GM18907 (cell line): ENCODE data around the gene BMP6.
"Not testable (repeated sequence)": the region's sequence is repeated elsewhere in the genome, so short reads cannot be mapped to it uniquely, and the experiment has no call there.

ENCODE experiments used
- ATAC-seq: cut with Tn5 transposase; IDR thresholded peaks from one replicate; pipeline ENCODE4 v1.9.1; 2021; ENCODE audit warnings: mild to moderate bottlenecking, moderate library complexity; ENCODE audit not compliant: unreplicated experiment

The BMP6 gene

DNA sequence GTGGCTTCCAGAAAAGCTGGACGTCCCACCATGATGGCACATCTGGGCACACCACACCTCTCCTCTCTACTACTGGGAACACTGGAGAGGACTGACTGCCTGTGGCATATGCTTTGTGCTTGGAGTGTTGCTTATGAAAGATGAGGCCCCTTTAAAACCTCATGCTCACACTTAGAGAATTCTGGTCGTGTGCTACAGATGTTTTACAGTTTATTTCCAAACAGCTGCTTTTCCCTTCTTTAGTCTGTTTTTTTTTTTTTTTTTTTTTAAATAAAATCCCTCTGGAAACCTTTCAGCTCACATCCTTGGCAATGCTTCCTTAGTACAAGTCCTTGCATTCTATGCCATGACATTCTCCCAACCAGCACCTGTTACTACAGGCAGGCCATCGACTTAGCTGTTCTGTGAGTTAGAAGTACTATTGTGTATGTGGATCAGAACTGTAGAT is 60.3 kb downstream of the BMP6 start:
- no peak for ATAC-seq

DNA sequence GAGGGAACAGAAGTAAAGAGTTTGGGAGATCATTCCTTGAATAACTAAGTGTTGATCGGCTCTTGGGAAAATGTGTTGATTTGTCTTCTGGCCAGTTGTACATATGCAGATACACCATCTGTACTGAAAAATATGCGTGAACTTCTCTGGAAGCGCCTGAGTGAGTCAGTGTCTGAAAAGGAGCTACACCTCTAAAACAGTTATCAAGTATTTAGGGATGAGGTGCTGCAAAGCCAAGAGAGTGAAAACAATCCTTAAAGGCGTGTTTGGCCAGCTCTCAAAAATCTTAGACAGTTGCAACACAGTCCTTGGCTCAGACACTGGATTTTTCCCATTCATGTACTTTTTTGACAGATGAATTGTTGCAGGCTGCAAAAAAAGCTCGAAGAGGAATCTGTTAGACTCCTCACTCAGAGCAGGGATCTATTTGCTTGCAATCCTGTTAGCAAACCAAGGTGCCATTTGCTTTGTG is 61.3 kb downstream of the BMP6 start:
- no peak for ATAC-seq

GRCh38 chr6:7787731-7788130 is 61.8 kb downstream of the BMP6 start:
- no peak for ATAC-seq

- no peak for ATAC-seq
Observed at GRCh38 chr6:7794509-7794908, 68.6 kb downstream of the BMP6 start.

DNA sequence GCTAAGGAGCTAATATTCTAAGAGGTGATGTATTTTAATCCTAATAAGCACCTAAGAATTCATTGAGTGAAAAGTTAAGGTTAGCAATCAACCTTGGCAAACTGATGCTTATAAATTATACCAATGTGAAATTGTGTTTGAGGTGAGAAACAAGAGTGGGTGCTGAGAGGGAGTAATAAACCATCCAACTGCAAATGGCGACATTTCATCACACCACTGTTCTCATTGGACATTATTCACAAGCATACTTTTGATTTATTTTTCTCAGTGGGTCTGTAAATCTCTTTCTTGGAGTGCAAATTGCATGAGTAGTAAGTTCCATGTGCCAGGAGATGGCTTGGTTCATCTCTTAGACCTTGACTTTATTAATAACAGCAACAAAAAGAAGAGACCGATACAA is 71.5 kb downstream of the BMP6 start:
- no peak for ATAC-seq

DNA sequence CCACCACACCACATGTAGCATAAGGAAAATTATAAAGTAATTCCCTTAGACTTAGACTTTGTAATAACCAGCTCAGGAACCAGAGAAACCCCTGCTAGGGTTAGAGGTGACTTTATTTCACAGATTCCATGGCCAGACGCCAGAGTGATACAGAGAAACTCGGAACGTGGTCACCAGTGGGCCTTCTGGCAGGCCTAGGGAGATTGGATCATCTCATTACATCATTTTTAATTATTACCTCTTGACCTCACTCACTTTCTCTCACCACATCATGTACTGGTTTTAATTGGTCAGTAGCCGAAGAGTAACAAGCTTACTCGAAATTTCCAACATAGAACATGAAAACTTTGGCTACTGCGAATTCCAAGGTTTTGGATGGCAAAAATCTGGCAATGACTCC is 72.9 kb downstream of the BMP6 start:
- no peak for ATAC-seq

- ATAC-seq = no peak
Observed at GRCh38 chr6:7802662-7803061, 76.8 kb downstream of the BMP6 start.

GRCh38 chr6:7803214-7803613 is 77.3 kb downstream of the BMP6 start:
- no peak for ATAC-seq

DNA sequence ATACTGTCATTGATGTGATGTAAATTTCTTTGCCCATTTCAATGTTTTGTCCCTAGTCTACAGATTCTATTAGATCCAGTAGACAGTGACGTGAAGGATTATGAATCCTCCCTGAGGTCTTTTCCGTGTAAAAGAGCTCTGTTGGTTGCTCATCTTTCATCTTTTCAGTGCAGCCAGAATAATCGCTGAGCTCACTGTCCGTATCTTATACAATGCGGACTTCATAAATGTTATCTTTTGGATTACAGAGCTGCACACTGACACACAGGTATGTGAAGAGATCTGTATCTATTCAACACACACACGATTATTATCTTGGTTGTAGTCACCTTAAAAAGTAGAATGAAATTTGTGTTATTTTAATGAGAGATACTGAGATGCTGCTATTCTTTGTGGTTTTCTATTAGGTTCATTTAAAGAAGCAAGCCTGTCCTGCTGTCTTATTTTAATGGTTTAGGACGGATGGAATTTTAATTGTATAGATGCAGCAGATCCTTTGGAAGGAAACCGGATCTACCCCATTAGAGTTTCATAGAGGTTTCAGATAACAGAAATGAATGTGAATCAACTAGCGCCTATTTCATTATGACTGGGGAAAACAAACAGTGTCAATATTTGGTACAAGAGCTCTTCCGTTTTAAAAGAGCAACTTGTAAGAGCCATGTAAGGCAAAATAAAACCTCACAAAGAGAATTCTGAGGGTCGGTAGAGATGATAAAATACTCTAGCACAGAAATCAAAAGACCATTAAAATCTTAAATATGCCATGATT is 79.4 kb downstream of the BMP6 start:
- no peak for ATAC-seq

- ATAC-seq = no peak
Observed at GRCh38 chr6:7805850-7806214, 79.9 kb downstream of the BMP6 start.

DNA sequence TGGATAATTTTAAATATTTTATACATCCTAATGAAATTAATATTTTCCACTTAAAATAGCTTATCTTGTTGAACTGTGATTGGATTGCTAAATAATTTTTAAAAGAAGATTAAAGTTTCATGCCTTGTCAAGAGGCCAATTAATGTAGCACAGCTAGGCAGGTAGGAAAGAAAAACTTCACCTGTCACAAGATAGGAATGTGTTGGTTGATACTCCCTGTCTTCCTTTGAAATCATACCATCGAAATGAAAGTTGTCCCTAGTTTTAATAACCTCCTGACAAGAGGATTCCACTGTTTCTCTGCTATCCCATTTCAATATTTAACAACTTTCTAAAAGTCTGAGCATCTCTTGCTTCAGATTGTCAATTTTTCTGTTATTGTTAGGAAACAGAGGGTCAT is 80.8 kb downstream of the BMP6 start:
- ATAC-seq = no peak

- ATAC-seq = no peak
Observed at GRCh38 chr6:7809346-7809745, 83.4 kb downstream of the BMP6 start.

DNA sequence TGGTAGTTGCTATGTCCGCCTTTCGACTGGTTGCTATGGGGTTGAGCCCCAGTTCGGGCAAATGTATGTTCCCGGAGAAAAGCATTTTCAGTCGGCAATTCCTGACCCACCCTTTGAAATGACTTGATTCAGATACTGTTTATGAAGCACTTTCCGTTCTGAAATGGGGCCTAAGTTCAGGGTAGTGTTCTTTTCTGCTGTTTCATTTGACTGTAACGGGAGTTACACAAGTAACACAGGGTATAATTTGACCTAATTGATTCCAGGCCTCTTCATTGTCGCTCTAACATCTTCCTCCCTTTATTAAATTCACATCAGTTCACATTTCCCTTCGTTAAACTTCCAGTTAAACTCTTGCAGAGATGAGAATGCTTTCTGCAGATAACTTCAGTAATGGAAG is 85.5 kb downstream of the BMP6 start:
- no peak for ATAC-seq

DNA sequence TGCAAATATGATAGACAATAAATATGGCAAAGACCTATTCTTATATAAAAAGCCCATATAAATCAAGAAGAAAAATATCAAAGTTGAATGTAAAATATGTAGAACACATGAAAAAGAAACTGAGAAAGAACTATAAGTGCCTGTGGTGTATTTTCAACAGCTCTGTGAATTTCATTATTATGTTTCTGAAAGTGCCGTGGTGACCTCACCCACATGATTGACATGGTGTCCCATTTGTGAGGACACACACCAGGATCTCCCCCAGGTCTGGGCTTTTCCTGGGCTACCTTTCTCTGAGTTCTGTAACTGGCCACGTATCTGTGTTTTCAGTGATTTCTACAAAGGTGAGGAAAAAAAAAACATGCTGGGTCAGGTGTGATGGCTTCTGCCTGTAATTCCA is 86.7 kb downstream of the BMP6 start:
- ATAC-seq = no peak

DNA sequence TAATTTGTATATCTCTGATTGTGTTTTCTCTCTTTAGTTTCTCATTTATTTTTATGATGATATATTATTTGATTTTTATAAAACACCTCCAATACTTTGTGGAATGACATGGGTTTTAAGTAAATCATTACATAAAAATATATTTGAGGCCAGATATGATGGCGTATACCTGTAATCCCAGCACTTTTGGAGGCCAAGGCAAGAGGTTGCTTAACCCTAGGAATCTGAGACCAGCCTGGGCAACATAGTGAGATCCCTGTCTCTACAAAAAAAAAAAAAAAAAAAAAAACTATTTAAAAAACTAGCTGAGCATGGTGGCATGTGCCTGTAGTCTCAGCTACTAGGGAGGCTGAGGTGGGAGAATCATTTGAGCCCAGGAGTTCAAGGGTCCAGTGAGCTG is 87.3 kb downstream of the BMP6 start:
- no peak for ATAC-seq

DNA sequence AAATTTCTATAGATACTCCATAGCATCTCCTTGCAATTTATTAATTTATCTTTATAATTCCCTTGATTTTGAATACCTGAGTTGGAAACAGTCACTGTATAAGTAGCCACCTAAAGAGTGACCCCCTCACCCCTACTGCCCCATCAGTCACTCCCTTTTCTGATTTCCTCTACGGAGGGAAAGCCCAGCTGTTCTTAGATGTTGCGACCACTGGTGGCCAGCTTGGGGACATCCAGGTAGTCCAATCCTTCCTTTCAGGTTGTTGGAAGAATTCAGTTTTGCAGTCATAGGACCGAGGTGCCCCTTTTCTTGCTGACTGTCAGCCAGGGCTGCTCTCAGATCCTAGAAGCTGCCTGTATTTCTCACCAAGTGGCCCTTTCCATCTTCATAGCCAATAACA is 87.8 kb downstream of the BMP6 start:
- ATAC-seq = no peak

DNA sequence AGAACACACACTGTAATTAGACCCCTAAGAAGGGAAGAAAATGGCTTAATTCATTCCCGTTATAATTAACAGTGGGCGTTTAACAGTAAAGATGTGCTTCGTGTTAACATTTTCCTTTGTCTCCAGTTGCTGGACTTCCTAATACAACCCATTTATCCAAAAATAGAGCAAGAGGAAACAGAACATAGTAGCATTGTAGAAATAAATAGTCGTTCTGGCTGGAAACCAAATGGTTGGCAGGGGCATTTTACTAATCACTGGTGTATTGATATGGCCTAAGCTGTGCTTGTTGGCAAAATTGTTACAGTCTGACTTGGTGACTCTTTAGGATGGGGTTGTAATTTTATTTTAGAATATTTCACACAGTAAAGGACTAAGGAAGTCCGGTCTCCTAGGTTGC is 89.8 kb downstream of the BMP6 start:
- ATAC-seq = no peak

GRCh38 chr6:7817184-7817583 is 91.3 kb downstream of the BMP6 start:
- not testable (repeated sequence) for ATAC-seq

- no peak for ATAC-seq
Observed at GRCh38 chr6:7818257-7819214, 92.6 kb downstream of the BMP6 start.

DNA sequence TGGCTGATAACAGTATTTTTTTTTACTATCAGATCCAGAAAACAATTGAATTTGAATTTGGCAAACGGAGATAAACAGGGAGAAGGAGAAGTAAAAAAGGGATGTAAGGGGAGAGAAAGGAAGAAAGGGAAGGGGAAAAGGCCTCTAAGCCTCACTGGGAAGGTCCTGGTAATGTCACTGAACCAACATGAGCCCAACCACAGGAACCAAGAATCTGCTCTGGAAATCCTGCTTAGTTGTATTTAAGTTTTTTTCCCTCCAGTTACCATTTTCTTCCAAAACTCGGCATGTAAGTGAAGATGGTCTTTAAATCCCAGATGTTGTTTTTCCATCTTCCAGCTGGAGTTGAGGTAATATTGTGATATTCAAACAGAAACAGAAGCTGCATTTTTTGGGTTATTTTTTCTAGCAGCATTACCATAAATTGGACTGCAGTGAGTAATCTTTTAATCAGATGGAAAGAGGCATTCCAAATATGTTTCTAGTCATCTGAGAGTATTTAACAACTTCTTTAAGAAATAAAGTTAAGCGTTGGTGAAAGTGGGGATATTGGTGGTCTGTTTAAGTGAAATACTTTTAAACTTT is 93.6 kb downstream of the BMP6 start:
- no peak for ATAC-seq

DNA sequence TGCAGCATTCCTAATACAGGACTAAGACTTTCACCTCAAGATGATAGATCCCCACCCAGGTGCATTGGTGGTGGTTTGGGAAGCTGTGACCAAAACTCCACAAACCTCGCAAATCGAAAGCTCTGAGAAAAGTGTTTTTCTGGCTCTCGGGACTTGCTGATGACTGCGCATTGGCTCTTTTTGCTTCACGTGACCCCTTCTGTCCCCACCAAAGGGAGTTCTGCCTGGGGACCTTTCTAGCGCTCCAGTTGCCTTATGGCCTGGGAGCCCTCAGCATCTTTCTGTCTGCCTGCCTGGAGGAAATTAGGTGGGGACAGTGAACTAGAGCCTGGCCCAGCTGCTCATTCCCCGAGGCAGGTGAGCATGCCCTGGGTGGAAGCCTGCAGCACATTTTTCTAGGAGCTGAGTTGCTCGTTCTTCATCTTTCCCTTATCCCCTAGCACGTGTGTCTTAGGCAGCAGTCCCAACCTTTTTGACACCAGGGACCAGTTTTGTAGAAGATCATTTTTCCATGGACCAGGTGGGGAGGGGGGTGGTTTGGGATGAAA is 94.5 kb downstream of the BMP6 start:
- no peak for ATAC-seq
